ENCODE data around the gene FATE1.

- no peak for TF ChIP-seq L3MBTL2 (conservative IDR thresholded peaks at IDR 0.05)
- TF ChIP-seq LEF1 (IDR thresholded peaks at IDR 0.05; ENCODE audit: borderline replicate concordance), result no peak
- no peak for TF ChIP-seq FOXA1 (IDR thresholded peaks at IDR 0.05)
These were observed 7.0 kb upstream of the FATE1 start for GRCh38 chrX:151708821-151709220.
